Lung (tissue), 12 donors: ENCODE measurements around the gene SLC28A1. TPM values are rescaled to one million over a fixed set of nuclear protein-coding genes. Genes with fewer than 3 reads are reported as not detected.
A peak's percentile ranks its signal among the peaks of the same experiment; 100 is the strongest.
"Not testable (repeated sequence)": the region's sequence is repeated elsewhere in the genome, so short reads cannot be mapped to it uniquely, and the experiment has no call there.

Source experiments
- ATAC-seq: fragments of 200-7000 bp; cut with Tn5 transposase; one replicate; pipeline ENCODE4 v1.9.1; 2020; ENCODE audit warnings: moderate number of reproducible peaks; ENCODE audit not compliant: insufficient read depth, low FRiP score
- DNase-seq, 3 donors: peaks; one replicate each; pipeline ENCODE4 v3.0.0-alpha.2; 2013 to 2017
- H3K27ac ChIP-seq, 2 donors: one replicate each; pipeline ENCODE4 v1.5.1; 2013; ENCODE audit warnings: mild to moderate bottlenecking in 2 of 2, moderate library complexity in 2 of 2, control low read depth in 1 of 2, inconsistent platforms in 1 of 2, low read depth in 1 of 2, low read length in 1 of 2
- H3K27me3 ChIP-seq, 3 donors: one replicate each; pipeline ENCODE4 v1.5.1; 2013; ENCODE audit warnings: low read length in 2 of 3; ENCODE audit not compliant: control insufficient read depth in 3 of 3, insufficient read depth in 3 of 3
- H3K36me3 ChIP-seq, 4 donors: one replicate each; pipeline ENCODE4 v1.5.1; 2013; ENCODE audit warnings: low read length in 4 of 4, mild to moderate bottlenecking in 1 of 4, moderate library complexity in 1 of 4; ENCODE audit not compliant: control insufficient read depth in 4 of 4, insufficient read depth in 4 of 4
- H3K4me1 ChIP-seq, 5 donors: one replicate each; pipeline ENCODE4 v1.5.1; 2013; ENCODE audit warnings: low read length in 5 of 5, mild to moderate bottlenecking in 2 of 5, moderate library complexity in 1 of 5; ENCODE audit not compliant: control insufficient read depth in 5 of 5, insufficient read depth in 5 of 5
- H3K4me3 ChIP-seq: one replicate; pipeline ENCODE4 v1.5.1; 2013; ENCODE audit warnings: mild to moderate bottlenecking, control low read depth, moderate library complexity
- H3K9ac ChIP-seq, 2 donors: one replicate each; pipeline ENCODE4 v1.5.1; 2013; ENCODE audit warnings: low read length in 2 of 2, control low read depth in 1 of 2; ENCODE audit not compliant: insufficient read depth in 1 of 2
- H3K9me3 ChIP-seq, 4 donors: one replicate each; pipeline ENCODE4 v1.5.1; 2013; ENCODE audit warnings: low read length in 3 of 4, mild to moderate bottlenecking in 1 of 4, moderate library complexity in 1 of 4; ENCODE audit not compliant: control insufficient read depth in 4 of 4, insufficient read depth in 3 of 4
- WGBS, 2 donors: extraction: QIAGEN DNeasy Blood & Tissue Kit; methylation state at CpG; one replicate each; pipeline ENCODE4 v1.1.7; 2013; 5-methylcytosine and 5-hydroxymethylcytosine counted together
- polyA plus RNA-seq, 2 donors: library from polyadenylated mRNA; stranded (reverse); fragments of 200-250 nt; gene quantifications; one replicate each; pipeline ENCODE4 v1.2.1, GENCODE V29; 2013
- total RNA-seq, 2 donors: library from RNA; depleted of rRNA in 1 of 2; stranded (reverse); fragments of >200 nt in 1 of 2; gene quantifications; one replicate each; pipeline ENCODE4 v1.2.1, GENCODE V29; 2014 to 2021
- TF ChIP-seq, protein P1 (sequence below): IDR thresholded peaks from 2 replicates; pipeline ENCODE4 v1.5.1; 2012; ENCODE audit warnings: mild to moderate bottlenecking; ENCODE audit errors: control extremely low read depth, extremely low read depth
- donor health status: control.
- donor health status: control.
- donor health status: Bipolar disorder and iron deficiency.
- donor health status: healthy.
- donor health status: DM: yes; HTN: yes; CAD: no.

SLC28A1 gene
- total and polyA plus RNA-seq, 4 donors = 0.06 TPM; not detected in 3

DNA sequence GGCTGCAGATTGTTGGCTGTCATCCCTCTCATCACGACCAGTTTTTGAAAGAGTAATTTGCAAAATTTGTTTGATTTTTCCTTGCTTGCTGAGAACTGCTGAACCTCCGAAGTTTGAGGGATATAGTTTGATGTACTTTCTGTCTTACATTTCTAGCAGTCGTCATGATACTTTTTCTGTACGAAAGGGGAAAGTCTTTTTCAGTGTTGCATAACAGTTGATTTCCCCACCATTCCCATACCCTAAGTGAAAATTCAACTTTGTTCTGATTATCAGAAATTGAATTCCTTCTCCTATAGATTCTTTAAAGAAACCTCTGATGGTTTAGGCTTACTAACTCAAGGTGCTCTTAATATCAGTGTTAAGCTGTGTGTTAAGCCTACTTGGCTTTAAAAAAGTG, 98.8 kb downstream of the SLC28A1 start:
- Histone ChIP-seq H3K27me3 (no peaks in the 10 kb centered on the region), H3K9ac (peak overlapping the region in 1 of 2 donors; percentile 51), H3K36me3 (no peaks in the 10 kb centered on the region), H3K9me3 (no peaks in the 10 kb centered on the region), H3K4me3 (no peak overlapping the region), H3K4me1 (peaks cover 2 to 32% (median 9%) of the 10 kb centered on the region in 5 donors), H3K27ac (no peak overlapping the region)
- WGBS, 2 donors = 39 to 49% methylated on average over 4 of the region's 4 CpGs
- DNase-seq (peak in 1 of 3 donors; percentile 47), ATAC-seq (no peak)
- TF ChIP-seq, protein P1, sequence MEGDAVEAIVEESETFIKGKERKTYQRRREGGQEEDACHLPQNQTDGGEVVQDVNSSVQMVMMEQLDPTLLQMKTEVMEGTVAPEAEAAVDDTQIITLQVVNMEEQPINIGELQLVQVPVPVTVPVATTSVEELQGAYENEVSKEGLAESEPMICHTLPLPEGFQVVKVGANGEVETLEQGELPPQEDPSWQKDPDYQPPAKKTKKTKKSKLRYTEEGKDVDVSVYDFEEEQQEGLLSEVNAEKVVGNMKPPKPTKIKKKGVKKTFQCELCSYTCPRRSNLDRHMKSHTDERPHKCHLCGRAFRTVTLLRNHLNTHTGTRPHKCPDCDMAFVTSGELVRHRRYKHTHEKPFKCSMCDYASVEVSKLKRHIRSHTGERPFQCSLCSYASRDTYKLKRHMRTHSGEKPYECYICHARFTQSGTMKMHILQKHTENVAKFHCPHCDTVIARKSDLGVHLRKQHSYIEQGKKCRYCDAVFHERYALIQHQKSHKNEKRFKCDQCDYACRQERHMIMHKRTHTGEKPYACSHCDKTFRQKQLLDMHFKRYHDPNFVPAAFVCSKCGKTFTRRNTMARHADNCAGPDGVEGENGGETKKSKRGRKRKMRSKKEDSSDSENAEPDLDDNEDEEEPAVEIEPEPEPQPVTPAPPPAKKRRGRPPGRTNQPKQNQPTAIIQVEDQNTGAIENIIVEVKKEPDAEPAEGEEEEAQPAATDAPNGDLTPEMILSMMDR = no peak

DNA sequence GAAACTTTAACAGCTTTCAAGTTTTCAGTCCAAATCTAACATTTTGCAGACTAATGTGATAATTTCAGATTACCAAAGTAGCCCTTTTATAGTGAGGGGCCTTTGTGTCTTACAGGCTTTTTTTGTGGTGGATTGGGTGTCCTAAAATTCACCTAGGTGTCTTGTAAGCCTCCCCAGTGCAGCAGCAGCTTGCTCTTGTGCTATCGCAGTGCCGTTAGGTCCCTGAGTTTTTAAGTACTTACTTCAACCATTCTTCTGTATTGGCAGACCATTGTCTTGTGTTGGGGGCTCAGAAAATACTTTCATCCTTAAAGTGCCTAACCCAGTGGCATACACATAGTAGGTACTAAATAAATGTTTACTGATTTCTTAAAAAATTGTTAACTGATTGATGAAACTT, 99.2 kb downstream of the SLC28A1 start:
- WGBS, 2 donors = 83 to 92% methylated on average over 2 of the region's 2 CpGs
- TF ChIP-seq, protein P1 = no peak
- Histone ChIP-seq H3K27ac (no peak overlapping the region), H3K36me3 (no peaks in the 10 kb centered on the region), H3K27me3 (no peaks in the 10 kb centered on the region), H3K9ac (peak overlapping the region in 1 of 2 donors; percentile 51), H3K9me3 (no peaks in the 10 kb centered on the region), H3K4me1 (peaks cover 4 to 32% (median 13%) of the 10 kb centered on the region in 5 donors), H3K4me3 (no peak overlapping the region)
- ATAC-seq = no peak
- no peak for DNase-seq

DNA sequence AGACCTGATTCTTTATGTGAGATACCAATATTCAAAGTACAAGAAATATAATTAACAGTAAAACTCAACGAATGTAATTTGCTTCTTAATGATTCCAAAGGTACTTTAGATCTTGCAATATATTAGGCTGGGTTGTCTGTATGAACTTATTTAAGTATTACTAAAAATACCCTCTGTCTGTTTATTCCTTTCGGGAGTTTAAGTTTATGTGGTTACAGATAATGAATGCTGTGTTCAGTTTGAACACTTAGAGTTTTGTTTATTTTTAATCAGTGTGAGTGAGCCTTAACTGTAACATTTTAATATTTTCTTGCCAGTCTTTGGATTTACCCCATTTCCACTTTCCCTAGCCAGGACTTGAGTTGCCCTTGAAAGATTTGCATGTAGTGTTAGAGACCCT, 100.7 kb downstream of the SLC28A1 start:
- TF ChIP-seq, protein P1 = no peak
- Histone ChIP-seq H3K27ac (no peak overlapping the region), H3K9ac (no peak overlapping the region), H3K9me3 (no peaks in the 10 kb centered on the region), H3K27me3 (no peaks in the 10 kb centered on the region), H3K4me3 (no peak overlapping the region), H3K36me3 (no peaks in the 10 kb centered on the region), H3K4me1 (peaks cover 4 to 23% (median 15%) of the 10 kb centered on the region in 5 donors)
- no peak for DNase-seq
- ATAC-seq = no peak
- 54 to 68% methylated on average over 2 of the region's 2 CpGs for WGBS, 2 donors

DNA sequence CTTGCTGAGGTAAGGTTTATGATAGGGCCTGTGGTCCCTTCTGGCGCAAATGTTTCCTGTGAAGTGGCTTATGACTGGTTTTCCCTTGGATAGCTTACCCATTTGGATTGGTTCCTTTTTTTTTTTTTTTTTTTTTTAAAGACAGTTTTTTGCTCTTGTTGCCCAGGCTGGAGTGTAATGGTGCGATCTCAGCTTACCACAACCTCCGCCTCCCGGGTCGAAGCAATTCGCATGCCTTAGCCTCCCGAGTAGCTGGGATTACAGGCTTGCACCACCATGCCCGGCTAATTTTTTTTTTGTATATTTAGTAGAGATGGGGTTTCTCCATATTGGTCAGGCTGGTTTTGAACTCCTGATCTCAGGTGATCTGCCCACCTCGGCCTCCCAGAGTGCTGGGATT, 102.9 kb downstream of the SLC28A1 start:
- not testable (repeated sequence) for H3K9ac ChIP-seq, ATAC-seq, H3K27me3 ChIP-seq, H3K36me3 ChIP-seq, DNase-seq, H3K9me3 ChIP-seq, H3K4me3 ChIP-seq, H3K27ac ChIP-seq
- H3K4me1 ChIP-seq = peaks cover 4 to 22% (median 15%) of the 10 kb centered on the region in 5 donors
- WGBS, 2 donors = 92 to 95% methylated on average over 9 of the region's 9 CpGs
